Endothelial cell of umbilical vein (primary cell): ENCODE data around the gene RAB14. TPM values are rescaled to one million over a fixed set of nuclear protein-coding genes. Genes with fewer than 3 reads are reported as not detected.

Experiments used
- BruUV-seq: library from RNA; stranded (reverse); fragments of 400-500 nt; replicated peaks from 2 replicates; lab custom pipeline; 2021; lab: Mats Ljungman, UMichigan
- CTCF ChIA-PET: fragments of 300-600, 350-600 bp; sonication (Branson Sonifier 250); formaldehyde crosslinking; loops from one replicate; lab custom pipeline; 2021; ENCODE audit warnings: antibody characterized with exemption, inconsistent platforms; lab: Charles Lee
- POLR2A ChIA-PET: fragments of 300-600, 350-600 bp; sonication (Branson Sonifier 250); formaldehyde crosslinking; loops from one replicate; lab custom pipeline; 2021; ENCODE audit warnings: antibody characterized with exemption, inconsistent platforms; lab: Charles Lee
- DNase-seq: peaks from one replicate; pipeline ENCODE4 v3.0.0-alpha.2; 2011; ENCODE audit warnings: low read depth, low spot score
- FAIRE-seq: peaks from 2 replicates; lab custom pipeline; 2011; peaks lifted over from hg19 to GRCh38; lab: Jason Lieb, UNC
- H2AFZ ChIP-seq: 2 replicates; pipeline ENCODE4 v1.6.0; 2012; ENCODE audit warnings: low read depth, low read length, control low read depth, inconsistent platforms
- H3K27ac ChIP-seq: 2 replicates; pipeline ENCODE4 v1.5.1; 2011; ENCODE audit warnings: low read depth, mild to moderate bottlenecking, control low read depth, low read length, moderate library complexity; ENCODE audit not compliant: insufficient read depth
- H3K27me3 ChIP-seq, 2 experiments: 2 replicates each; pipeline versions ENCODE4 v1.6.0 to v1.6.1; 2011; ENCODE audit warnings: low read length in 2 of 2, mixed read lengths in 1 of 2; ENCODE audit not compliant: control insufficient read depth in 2 of 2, insufficient read depth in 2 of 2
- H3K36me3 ChIP-seq, 2 experiments: 2 replicates in 1 of 2; 3 replicates in 1 of 2; pipeline ENCODE4 v1.5.1; 2011; ENCODE audit warnings: low read length in 2 of 2, mild to moderate bottlenecking in 1 of 2, moderate library complexity in 1 of 2; ENCODE audit not compliant: control insufficient read depth in 2 of 2, insufficient read depth in 2 of 2; ENCODE audit errors: extremely low read depth in 1 of 2
- H3K4me1 ChIP-seq: 3 replicates; pipeline ENCODE4 v1.5.1; 2011; ENCODE audit warnings: mild to moderate bottlenecking, low read length; ENCODE audit not compliant: control insufficient read depth, insufficient read depth; ENCODE audit errors: extremely low read depth
- H3K4me2 ChIP-seq: 2 replicates; pipeline ENCODE4 v1.6.1; 2011; ENCODE audit warnings: low read length, control low read depth, mixed read lengths; ENCODE audit not compliant: insufficient read depth
- H3K4me3 ChIP-seq, 3 experiments: fragments of 200-600 bp in 1 of 3; sonication (generic), shearing (Covaris generic) in 1 of 3; replicated peaks in 1 of 3; 2 replicates each; pipeline ENCODE4 v1.5.1; 2011 to 2016; ENCODE audit warnings: control low read depth in 3 of 3, low read length in 3 of 3, mild to moderate bottlenecking in 2 of 3, inconsistent platforms in 1 of 3, low read depth in 1 of 3, moderate library complexity in 1 of 3; ENCODE audit not compliant: insufficient read depth in 1 of 3
- H3K79me2 ChIP-seq: 2 replicates; pipeline ENCODE4 v1.6.0; 2012; ENCODE audit warnings: low read length, inconsistent platforms; ENCODE audit not compliant: control insufficient read depth, insufficient read depth
- H3K9ac ChIP-seq: replicated peaks from 2 replicates; pipeline ENCODE3; 2011; ENCODE audit warnings: low read length, control low read depth; ENCODE audit not compliant: insufficient read depth; ENCODE audit errors: extremely low read depth
- H3K9me1 ChIP-seq: replicated peaks from 3 replicates; pipeline ENCODE4 v1.6.0; 2011; ENCODE audit warnings: mild to moderate bottlenecking, low read length; ENCODE audit not compliant: control insufficient read depth, insufficient read depth; ENCODE audit errors: extremely low read depth
- H3K9me3 ChIP-seq: replicated peaks from 2 replicates; pipeline ENCODE4 v1.5.1; 2012; ENCODE audit warnings: low read length, inconsistent platforms; ENCODE audit not compliant: control insufficient read depth, insufficient read depth
- H4K20me1 ChIP-seq: replicated peaks from 2 replicates; pipeline ENCODE3; 2011; ENCODE audit warnings: mild to moderate bottlenecking, low read length; ENCODE audit not compliant: control insufficient read depth, insufficient read depth; ENCODE audit errors: extremely low read depth
- EZH2 ChIP-seq: IDR thresholded peaks from 2 replicates; pipeline ENCODE4 v1.6.1; 2012; ENCODE audit warnings: borderline replicate concordance, low read depth, mild to moderate bottlenecking, moderate library complexity, low read length, inconsistent platforms; ENCODE audit not compliant: severe bottlenecking
- MYC ChIP-seq: IDR thresholded peaks from one replicate; pipeline ENCODE4 v1.6.1; 2011; ENCODE audit warnings: mild to moderate bottlenecking, low read depth, low read length
- POLR2A ChIP-seq: IDR thresholded peaks from 2 replicates; pipeline ENCODE4 v1.6.1; 2012; ENCODE audit warnings: low read depth, mild to moderate bottlenecking, control low read depth, low read length
- POLR2AphosphoS5 ChIP-seq: IDR thresholded peaks from 2 replicates; pipeline ENCODE4 v1.6.1; 2012; ENCODE audit warnings: low read depth, mild to moderate bottlenecking, control low read depth, low read length, moderate library complexity; ENCODE audit not compliant: insufficient read depth
- dilution Hi-C: fragments of 300-500 bp; cut with MboI; formaldehyde crosslinking; loops from one replicate; pipeline ENCODE4 v1.15.0; 2019; ENCODE audit warnings: low sequenced_read_pairs; ENCODE audit not compliant: extremely low pct_ligation_motif_present
- intact Hi-C: fragments of 100-400 bp; cut with micrococcal nuclease; formaldehyde crosslinking; loops from one replicate; pipeline ENCODE4 v1.10.0; 2022
- polyA plus RNA-seq, 4 experiments: library from polyadenylated mRNA; depleted of rRNA in 3 of 4; stranded (reverse) in 3 of 4; unstranded in 1 of 4; fragments of >200 nt; gene quantifications; 2 replicates each; pipeline versions ENCODE4 v1.2.1 to v1.2.3, GENCODE V29; 2011 to 2012; ENCODE audit warnings: missing spikeins in 1 of 4
- total RNA-seq: library from RNA; stranded (reverse); gene quantifications from 2 replicates; pipeline ENCODE4 v1.2.3, GENCODE V29; 2021
- TF ChIP-seq, protein P1 (sequence below), 2 donors: IDR thresholded peaks; 1 replicate in 1 of 2; 2 replicates in 1 of 2; pipeline ENCODE4 v1.5.1; 2011; ENCODE audit warnings: low read length in 2 of 2, mild to moderate bottlenecking in 2 of 2, moderate library complexity in 2 of 2, control low read depth in 1 of 2, inconsistent platforms in 1 of 2, low read depth in 1 of 2; ENCODE audit not compliant: insufficient read depth in 1 of 2; ENCODE audit errors: extremely low read depth in 1 of 2

RAB14 gene
- total and polyA plus RNA-seq, 2 donors (not counting 3 experiments of a cell fraction or from before 2014, with no cell fraction given) = 18.9 to 79.3 TPM

DNA sequence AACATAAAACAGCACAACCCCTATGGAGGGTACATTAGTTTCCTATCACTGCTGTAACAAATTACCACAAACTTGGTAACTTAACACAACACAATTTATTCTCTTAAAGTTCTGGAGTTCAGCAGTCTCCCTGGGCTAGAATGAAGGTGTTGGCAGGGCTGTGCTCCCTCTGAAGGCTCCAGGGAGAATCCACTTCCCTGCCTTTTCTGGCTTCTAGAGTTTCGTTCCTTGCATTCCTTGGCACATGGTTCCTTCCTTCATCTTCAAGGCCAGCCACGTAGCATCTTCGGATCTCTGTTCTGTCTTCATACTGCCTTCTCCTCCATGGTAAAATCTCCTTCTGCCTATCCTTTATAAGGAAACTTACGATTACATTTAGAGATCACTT lies 41.3 kb upstream of the RAB14 start:
- no peak overlapping the region for H2AFZ ChIP-seq
- H3K9ac ChIP-seq = no peak overlapping the region

More for the DNA sequence above, 41.3 kb upstream of the RAB14 start:
- Histone ChIP-seq H3K9me3 (no peaks in the 10 kb centered on the region), H3K4me1 (no peaks in the 10 kb centered on the region), H3K27ac (no peak overlapping the region), H3K4me3 (no peak overlapping the region), H3K27me3 (peaks cover 0 to 3% of the 10 kb centered on the region in 2 experiments), H3K36me3 (no peaks in the 10 kb centered on the region), H4K20me1 (no peaks in the 10 kb centered on the region), H3K79me2 (no peaks in the 10 kb centered on the region), H3K9me1 (no peaks in the 10 kb centered on the region), H3K4me2 (no peak overlapping the region)
- DNase-seq (no peak), FAIRE-seq (no peak)
- dilution Hi-C loops = no loop called here
- intact Hi-C loops = no loop called here
- no TSS peak for BruUV-seq
- CTCF ChIA-PET = interaction anchor here (1.4 to 2.1 kb wide), 3 partner anchors 8 to 26 kb away, joined by 3 to 5 read pairs (median 5); partner anchors contain the start of gene GSN
- POLR2A ChIA-PET = no interaction called here
- TF ChIP-seq MYC (no peak), POLR2A (no peak), POLR2AphosphoS5 (no peak), EZH2 (no peak)
- TF ChIP-seq, protein P1, sequence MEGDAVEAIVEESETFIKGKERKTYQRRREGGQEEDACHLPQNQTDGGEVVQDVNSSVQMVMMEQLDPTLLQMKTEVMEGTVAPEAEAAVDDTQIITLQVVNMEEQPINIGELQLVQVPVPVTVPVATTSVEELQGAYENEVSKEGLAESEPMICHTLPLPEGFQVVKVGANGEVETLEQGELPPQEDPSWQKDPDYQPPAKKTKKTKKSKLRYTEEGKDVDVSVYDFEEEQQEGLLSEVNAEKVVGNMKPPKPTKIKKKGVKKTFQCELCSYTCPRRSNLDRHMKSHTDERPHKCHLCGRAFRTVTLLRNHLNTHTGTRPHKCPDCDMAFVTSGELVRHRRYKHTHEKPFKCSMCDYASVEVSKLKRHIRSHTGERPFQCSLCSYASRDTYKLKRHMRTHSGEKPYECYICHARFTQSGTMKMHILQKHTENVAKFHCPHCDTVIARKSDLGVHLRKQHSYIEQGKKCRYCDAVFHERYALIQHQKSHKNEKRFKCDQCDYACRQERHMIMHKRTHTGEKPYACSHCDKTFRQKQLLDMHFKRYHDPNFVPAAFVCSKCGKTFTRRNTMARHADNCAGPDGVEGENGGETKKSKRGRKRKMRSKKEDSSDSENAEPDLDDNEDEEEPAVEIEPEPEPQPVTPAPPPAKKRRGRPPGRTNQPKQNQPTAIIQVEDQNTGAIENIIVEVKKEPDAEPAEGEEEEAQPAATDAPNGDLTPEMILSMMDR (IDR thresholded peaks at IDR 0.05; ENCODE audit: extremely low read depth in 1 of 2, insufficient read depth in 1 of 2, low read depth in 1 of 2, low read length in 2 of 2) = no peak
